Activated CD4-positive, alpha-beta T cell treated with anti-CD3 and anti-CD28 coated beads, Interleukin-2, amount 10 ng/mL, durations not matched to agents 24 days and 14 days (primary cell): ENCODE data around the gene BNIP3. TPM values are rescaled to one million over a fixed set of nuclear protein-coding genes. Genes with fewer than 3 reads are reported as not detected.

ENCODE experiments used
- DNase-seq: peaks from one replicate; pipeline ENCODE4 v3.0.0; 2022
- H3K27ac Mint-ChIP-seq: one replicate; pipeline ENCODE4 v1.8.0; 2022; ENCODE audit warnings: mild to moderate bottlenecking, mixed read lengths
- H3K27me3 Mint-ChIP-seq: one replicate; pipeline ENCODE4 v1.8.0; 2022; ENCODE audit warnings: mixed read lengths
- H3K36me3 Mint-ChIP-seq: one replicate; pipeline ENCODE4 v1.8.0; 2022; ENCODE audit warnings: low read depth, mild to moderate bottlenecking, mixed read lengths
- H3K4me1 Mint-ChIP-seq: one replicate; pipeline ENCODE4 v1.8.0; 2021; ENCODE audit warnings: mixed read lengths
- H3K4me3 Mint-ChIP-seq: one replicate; pipeline ENCODE4 v1.8.0; 2022; ENCODE audit warnings: mild to moderate bottlenecking, moderate library complexity, mixed read lengths
- H3K9me3 Mint-ChIP-seq: one replicate; pipeline ENCODE4 v1.8.0; 2021; ENCODE audit warnings: mixed read lengths
- intact Hi-C: fragments of 100-400 bp; cut with micrococcal nuclease; formaldehyde crosslinking; loops from one replicate; pipeline ENCODE4 v1.15.1; 2023
- total RNA-seq: library from RNA; stranded (reverse); gene quantifications from 2 replicates; pipeline ENCODE4 v1.2.3, GENCODE V29; 2022

The BNIP3 gene
- total RNA-seq, 1 donor from 2014 or later, result 94.4 TPM

DNA sequence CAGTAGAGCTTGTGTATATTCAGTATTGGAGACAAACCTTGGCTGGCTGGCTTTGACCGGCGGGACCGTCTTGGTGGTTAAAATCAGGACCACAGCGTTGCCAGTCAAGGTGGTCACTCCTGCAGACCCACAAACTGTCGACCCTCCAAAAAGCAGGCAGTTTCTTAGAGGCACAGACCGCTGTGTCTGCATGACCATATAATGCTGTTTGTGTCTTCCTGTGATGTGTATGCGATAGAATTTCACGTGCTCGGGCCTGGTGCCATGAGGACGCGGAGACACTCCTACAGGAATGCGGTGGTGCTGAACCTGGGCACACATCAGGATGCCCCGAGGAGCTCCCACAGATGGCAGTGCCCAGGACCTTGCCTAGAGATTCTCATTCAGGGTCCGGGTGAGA, 34.8 kb downstream of the BNIP3 start:
- Mint-ChIP-seq H3K4me3 (no peak overlapping the region), H3K27me3 (no peaks in the 10 kb centered on the region), H3K4me1 (peaks cover 6% of the 10 kb centered on the region), H3K9me3 (no peaks in the 10 kb centered on the region), H3K27ac (no peak overlapping the region), H3K36me3 (peaks cover 60% of the 10 kb centered on the region)
- DNase-seq, result no peak
- intact Hi-C loops, result no loop called here

GRCh38 chr10:131946321-131946751, 35.4 kb downstream of the BNIP3 start:
- no peak for DNase-seq
- H3K4me1 Mint-ChIP-seq, result peaks cover 6% of the 10 kb centered on the region

DNA sequence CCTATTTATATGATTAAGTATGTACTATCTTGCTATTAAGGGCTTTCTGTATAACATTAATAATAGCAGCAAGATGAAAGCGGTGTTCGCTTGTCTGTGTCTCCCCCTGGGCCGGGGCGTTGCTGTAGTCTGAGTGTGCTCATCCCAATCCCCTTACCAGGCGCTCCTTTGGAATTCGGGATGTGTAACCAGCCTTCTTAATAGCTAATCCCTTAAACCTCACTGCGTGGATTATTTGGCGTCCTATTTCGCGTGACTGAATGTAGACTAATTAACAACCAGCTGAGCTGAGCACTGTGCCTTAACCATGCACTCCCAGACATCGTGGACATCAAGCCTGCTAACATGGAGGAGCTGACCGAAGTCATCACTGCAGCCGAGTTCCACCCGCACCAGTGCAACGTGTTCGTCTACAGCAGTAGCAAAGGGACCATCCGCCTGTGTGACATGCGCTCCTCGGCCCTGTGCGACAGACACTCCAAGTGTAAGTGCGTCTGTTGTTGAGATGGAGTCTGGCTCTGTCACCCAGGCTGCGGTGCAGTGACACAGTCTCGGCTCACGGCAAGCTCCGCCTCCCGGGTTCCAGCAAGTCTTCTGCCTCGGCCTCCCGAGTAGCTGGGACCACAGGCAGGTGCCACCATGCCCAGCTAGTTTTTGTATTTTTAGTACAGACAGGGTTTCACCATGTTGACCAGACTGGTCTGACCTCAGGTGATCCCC, 36.6 kb downstream of the BNIP3 start:
- intact Hi-C loops, result no loop called here
- no peak overlapping the region for H3K4me3 Mint-ChIP-seq

More at GRCh38 chr10:131946321-131946751, 35.4 kb downstream of the BNIP3 start:
- H3K36me3 Mint-ChIP-seq, result peaks cover 57% of the 10 kb centered on the region
- intact Hi-C loops, result no loop called here
- H3K4me3 Mint-ChIP-seq, result no peak overlapping the region
- no peaks in the 10 kb centered on the region for H3K9me3 Mint-ChIP-seq
- no peak overlapping the region for H3K27ac Mint-ChIP-seq
- H3K27me3 Mint-ChIP-seq, result no peaks in the 10 kb centered on the region

GRCh38 chr10:131944412-131944811, 37.3 kb downstream of the BNIP3 start:
- no peaks in the 10 kb centered on the region for H3K27me3 Mint-ChIP-seq
- no peak overlapping the region for H3K4me3 Mint-ChIP-seq
- peaks cover 58% of the 10 kb centered on the region for H3K36me3 Mint-ChIP-seq
- intact Hi-C loops, result no loop called here
- no peak for DNase-seq
- no peak overlapping the region for H3K27ac Mint-ChIP-seq
- H3K9me3 Mint-ChIP-seq, result no peaks in the 10 kb centered on the region
- peaks cover 6% of the 10 kb centered on the region for H3K4me1 Mint-ChIP-seq

More for the DNA sequence above, 36.6 kb downstream of the BNIP3 start:
- peaks cover 59% of the 10 kb centered on the region for H3K36me3 Mint-ChIP-seq
- no peaks in the 10 kb centered on the region for H3K27me3 Mint-ChIP-seq
- no peak for DNase-seq
- no peaks in the 10 kb centered on the region for H3K9me3 Mint-ChIP-seq
- H3K27ac Mint-ChIP-seq, result no peak overlapping the region
- H3K4me1 Mint-ChIP-seq, result peaks cover 6% of the 10 kb centered on the region

- intact Hi-C loops, result no loop called here
- H3K27ac Mint-ChIP-seq, result no peak overlapping the region
Measured at GRCh38 chr10:131943021-131943814, 38.5 kb downstream of the BNIP3 start.

GRCh38 chr10:131942455-131942854, 39.3 kb downstream of the BNIP3 start:
- Mint-ChIP-seq H3K36me3 (peaks cover 59% of the 10 kb centered on the region), H3K9me3 (no peaks in the 10 kb centered on the region), H3K4me1 (peaks cover 6% of the 10 kb centered on the region), H3K4me3 (no peak overlapping the region), H3K27me3 (no peaks in the 10 kb centered on the region), H3K27ac (no peak overlapping the region)
- no peak for DNase-seq
- intact Hi-C loops, result no loop called here

More at GRCh38 chr10:131943021-131943814, 38.5 kb downstream of the BNIP3 start:
- H3K4me3 Mint-ChIP-seq, result no peak overlapping the region
- no peaks in the 10 kb centered on the region for H3K27me3 Mint-ChIP-seq
- DNase-seq, result peak; percentile 64
- no peaks in the 10 kb centered on the region for H3K9me3 Mint-ChIP-seq
- peaks cover 60% of the 10 kb centered on the region for H3K36me3 Mint-ChIP-seq
- H3K4me1 Mint-ChIP-seq, result peaks cover 6% of the 10 kb centered on the region

GRCh38 chr10:131938681-131939080, 43.0 kb downstream of the BNIP3 start:
- no peaks in the 10 kb centered on the region for H3K27me3 Mint-ChIP-seq
- H3K36me3 Mint-ChIP-seq, result peaks cover 42% of the 10 kb centered on the region
- H3K27ac Mint-ChIP-seq, result no peak overlapping the region

GRCh38 chr10:131937836-131938235, 43.9 kb downstream of the BNIP3 start:
- H3K9me3 Mint-ChIP-seq, result no peaks in the 10 kb centered on the region
- H3K4me3 Mint-ChIP-seq, result no peak overlapping the region
- H3K27me3 Mint-ChIP-seq, result no peaks in the 10 kb centered on the region
- peaks cover 40% of the 10 kb centered on the region for H3K36me3 Mint-ChIP-seq
- no peak overlapping the region for H3K27ac Mint-ChIP-seq
- peaks cover 14% of the 10 kb centered on the region for H3K4me1 Mint-ChIP-seq
- intact Hi-C loops, result no loop called here
- DNase-seq, result no peak

More at GRCh38 chr10:131938681-131939080, 43.0 kb downstream of the BNIP3 start:
- H3K9me3 Mint-ChIP-seq, result no peaks in the 10 kb centered on the region
- DNase-seq, result no peak
- H3K4me1 Mint-ChIP-seq, result peaks cover 18% of the 10 kb centered on the region
- intact Hi-C loops, result no loop called here
- no peak overlapping the region for H3K4me3 Mint-ChIP-seq

- H3K27ac Mint-ChIP-seq, result no peak overlapping the region
- intact Hi-C loops, result no loop called here
- H3K36me3 Mint-ChIP-seq, result peaks cover 34% of the 10 kb centered on the region
- H3K4me1 Mint-ChIP-seq, result peaks cover 13% of the 10 kb centered on the region
- H3K4me3 Mint-ChIP-seq, result no peak overlapping the region
- no peak for DNase-seq
- no peaks in the 10 kb centered on the region for H3K9me3 Mint-ChIP-seq
- no peaks in the 10 kb centered on the region for H3K27me3 Mint-ChIP-seq
Measured at GRCh38 chr10:131936736-131937135, 45.0 kb downstream of the BNIP3 start.

DNA sequence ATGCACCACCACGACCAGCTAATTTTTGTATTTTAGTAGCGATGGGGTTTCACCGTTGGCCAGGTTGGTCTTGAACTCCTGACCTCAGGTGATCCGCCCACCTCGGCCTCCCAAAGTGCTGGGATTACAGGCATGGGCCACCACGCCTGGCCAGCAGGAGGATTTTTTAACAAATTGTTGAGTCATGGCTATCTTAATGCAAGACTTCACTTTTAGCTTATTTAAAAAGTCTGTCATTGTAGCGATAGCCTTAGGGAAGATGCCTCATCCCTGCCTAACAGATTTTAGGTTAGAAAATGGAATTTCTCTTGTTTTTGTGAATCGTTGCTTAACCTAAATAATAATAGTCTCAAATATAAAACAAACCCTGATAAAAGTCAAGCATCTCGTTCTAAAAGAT, 45.4 kb downstream of the BNIP3 start:
- H3K4me3 Mint-ChIP-seq, result no peak overlapping the region
- no peaks in the 10 kb centered on the region for H3K27me3 Mint-ChIP-seq
- no peaks in the 10 kb centered on the region for H3K9me3 Mint-ChIP-seq
- peaks cover 17% of the 10 kb centered on the region for H3K4me1 Mint-ChIP-seq
- DNase-seq, result no peak
- peaks cover 34% of the 10 kb centered on the region for H3K36me3 Mint-ChIP-seq
- no peak overlapping the region for H3K27ac Mint-ChIP-seq
- intact Hi-C loops, result no loop called here

GRCh38 chr10:131935260-131935659, 46.5 kb downstream of the BNIP3 start:
- intact Hi-C loops, result no loop called here
- Mint-ChIP-seq H3K27ac (no peak overlapping the region), H3K36me3 (peaks cover 28% of the 10 kb centered on the region), H3K9me3 (no peaks in the 10 kb centered on the region), H3K4me3 (no peak overlapping the region), H3K4me1 (peaks cover 23% of the 10 kb centered on the region), H3K27me3 (no peaks in the 10 kb centered on the region)
- no peak for DNase-seq

- peaks cover 26% of the 10 kb centered on the region for H3K36me3 Mint-ChIP-seq
Measured at GRCh38 chr10:131934769-131935168, 47.0 kb downstream of the BNIP3 start.

DNA sequence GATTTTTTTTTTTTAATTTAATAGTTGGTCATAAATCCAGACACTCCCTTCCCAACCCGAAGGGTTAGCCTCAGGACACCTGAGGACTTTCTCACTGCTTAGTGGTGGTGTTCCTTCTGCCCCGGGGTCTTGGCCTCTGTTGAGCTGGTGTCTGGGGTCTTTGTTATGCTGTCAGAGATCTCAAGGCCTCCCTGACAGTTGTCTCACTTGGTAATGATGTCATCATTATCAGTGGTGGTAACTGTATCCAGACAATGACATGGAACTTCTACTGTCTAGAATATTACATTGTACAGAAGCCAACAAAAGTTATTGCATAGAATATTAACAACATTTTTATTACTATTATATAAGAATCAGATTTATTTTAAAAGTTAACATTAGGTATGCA, 48.0 kb downstream of the BNIP3 start:
- H3K36me3 Mint-ChIP-seq, result peaks cover 27% of the 10 kb centered on the region
- H3K9me3 Mint-ChIP-seq, result no peaks in the 10 kb centered on the region
- H3K4me1 Mint-ChIP-seq, result peaks cover 38% of the 10 kb centered on the region
- intact Hi-C loops, result no loop called here
- no peak overlapping the region for H3K27ac Mint-ChIP-seq
- no peak for DNase-seq
- no peaks in the 10 kb centered on the region for H3K27me3 Mint-ChIP-seq
- H3K4me3 Mint-ChIP-seq, result no peak overlapping the region

More at GRCh38 chr10:131934769-131935168, 47.0 kb downstream of the BNIP3 start:
- no peak for DNase-seq
- peak overlapping the region; percentile 21 for H3K27ac Mint-ChIP-seq
- H3K4me1 Mint-ChIP-seq, result peaks cover 28% of the 10 kb centered on the region
- no peaks in the 10 kb centered on the region for H3K9me3 Mint-ChIP-seq
- no peaks in the 10 kb centered on the region for H3K27me3 Mint-ChIP-seq
- H3K4me3 Mint-ChIP-seq, result no peak overlapping the region
- intact Hi-C loops, result no loop called here

DNA sequence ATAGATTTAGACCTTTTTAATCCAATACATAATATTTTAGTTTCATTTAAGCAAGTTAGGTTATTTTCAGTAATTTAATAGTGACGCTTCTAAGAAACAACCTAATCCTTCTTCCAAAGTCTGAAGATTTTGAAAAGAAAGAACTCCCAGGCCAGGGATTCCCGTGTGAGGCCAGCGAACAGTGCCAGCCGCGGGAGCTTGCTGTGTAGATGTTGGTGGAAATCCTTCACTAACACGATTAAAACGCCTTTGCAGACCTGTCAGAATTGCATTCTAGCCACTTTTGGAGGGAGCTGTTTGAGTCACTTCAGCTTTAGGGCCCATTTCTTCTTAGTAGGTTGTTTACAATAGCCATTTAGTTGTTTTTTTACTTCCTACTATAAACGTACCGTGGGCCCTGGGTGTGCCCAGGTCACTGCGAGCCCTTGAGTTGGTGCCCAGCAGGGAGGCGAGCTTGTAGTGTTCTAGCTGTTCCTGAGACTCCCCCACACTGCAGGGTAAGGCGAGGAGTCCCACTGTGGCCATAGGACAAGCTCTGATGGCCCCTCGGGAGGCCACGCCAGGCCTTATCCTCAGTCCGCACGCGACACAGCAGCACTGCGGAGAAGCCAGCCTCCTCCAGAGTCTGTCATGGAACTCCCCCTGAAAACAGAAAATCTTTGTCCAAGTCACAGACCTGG, 48.6 kb downstream of the BNIP3 start:
- peaks cover 23% of the 10 kb centered on the region for H3K36me3 Mint-ChIP-seq
- H3K4me1 Mint-ChIP-seq, result peaks cover 43% of the 10 kb centered on the region
- DNase-seq, result no peak
- intact Hi-C loops, result no loop called here
- H3K27ac Mint-ChIP-seq, result no peak overlapping the region
- H3K9me3 Mint-ChIP-seq, result no peaks in the 10 kb centered on the region
- H3K27me3 Mint-ChIP-seq, result no peaks in the 10 kb centered on the region
- H3K4me3 Mint-ChIP-seq, result no peak overlapping the region
